ENCODE measurements around the gene ZNF670. TPM values are rescaled to one million over a fixed set of nuclear protein-coding genes. Genes with fewer than 3 reads are reported as not detected.

The ZNF670 gene
- total and polyA plus RNA-seq, 9 of the 15 experiments (the other 6 are each of a cell fraction or from before 2014, with no cell fraction given): 7.1 to 23.4 (median 11.8) TPM

GRCh38 chr1:247111700-247112478 is 33.3 kb upstream of the ZNF670 start:
- Histone ChIP-seq H3K4me2 (ENCODE audit: insufficient read depth, low read length) (peak overlapping the region; percentile 84), H3K9me3 (replicated peaks; ENCODE audit: control insufficient read depth, insufficient read depth, low read depth, low read length) (peaks cover 5% of the 10 kb centered on the region), H3K4me3 (peak overlapping the region; percentile 68), H3K27me3 (ENCODE audit: control insufficient read depth in 2 of 2, insufficient read depth in 2 of 2, low read length in 2 of 2) (no peaks in the 10 kb centered on the region), H3K4me1 (replicated peaks in 1 of 2; ENCODE audit: control insufficient read depth in 2 of 2, insufficient read depth in 2 of 2, low read length in 2 of 2) (peaks cover 4 to 34% of the 10 kb centered on the region in 2 experiments), H3K9me1 (ENCODE audit: control insufficient read depth, insufficient read depth, low read length) (no peaks in the 10 kb centered on the region), H4K20me1 (replicated peaks; ENCODE audit: control insufficient read depth, insufficient read depth, low read length) (no peaks in the 10 kb centered on the region), H3K79me2 (ENCODE audit: control insufficient read depth, insufficient read depth, low read length) (no peaks in the 10 kb centered on the region; the same call in 2 of the 3 replicates), H3K9ac (ENCODE audit: insufficient read depth in 1 of 2, low read depth in 2 of 2, low read length in 2 of 2) (peak overlapping the region; percentile 72 to 94), H3K36me3 (ENCODE audit: control insufficient read depth, insufficient read depth, low read length) (no peaks in the 10 kb centered on the region), H2AFZ (ENCODE audit: low read depth, low read length) (peak overlapping the region; percentile 100), H3K27ac (ENCODE audit: extremely low read depth, low read depth, low read length) (peak overlapping the region; percentile 82)
- POLR2A ChIA-PET: interaction anchor here (0.9 to 1.8 kb wide), 3 partner anchors 13 to 219 kb away, joined by 3 to 8 read pairs (median 7); partner anchors contain the start of gene ZNF670
- in situ Hi-C loops (cut with MboI): no loop called here
- intact Hi-C loops (cut with micrococcal nuclease): loop anchor here (5.0 kb wide), 1 partner anchor 100 kb away; no protein-coding TSS in a partner anchor
- FAIRE-seq (peak; percentile 52), DNase-seq (ENCODE audit: extremely low read depth in 1 of 4, low spot score in 3 of 4) (peak; percentile 83 to 85 (median 84)), ATAC-seq (peak; percentile 95)
- WGBS (ENCODE audit: insufficient coverage, low coverage, missing lambda C conversion rate): 10% methylated on average over 52 of the region's 78 CpGs
- TSS peak; percentile 44 for BruUV-seq (replicated peaks)
- CTCF ChIA-PET (ENCODE audit: low intra/inter-chr PET ratio): interaction anchor here (0.6 kb wide), 1 partner anchor 1956 kb away, joined by 3 read pairs; no protein-coding TSS in a partner anchor
- TF ChIP-seq RCOR1 (IDR thresholded peaks at IDR 0.05; ENCODE audit: borderline replicate concordance in 1 of 2, low read depth in 2 of 2, low read length in 2 of 2): peak in 1 of 2 experiments; percentile 39; a peak in 2 of 4 replicates
- TF ChIP-seq NFRKB (IDR thresholded peaks at IDR 0.05; ENCODE audit: low read depth): peak; percentile 61; the same call in 1 of the 2 replicates
- peak; percentile 32; the same call in 1 of the 2 replicates for TF ChIP-seq TOE1 (IDR thresholded peaks at IDR 0.05; ENCODE audit: borderline replicate concordance)
- TF ChIP-seq TOE1 (CRISPR knock-in tag; IDR thresholded peaks at IDR 0.05; ENCODE audit: borderline replicate concordance, low read depth): no peak
- TF ChIP-seq DNMT1 (IDR thresholded peaks at IDR 0.05): no peak
- TF ChIP-seq DACH1 (IDR thresholded peaks at IDR 0.05; ENCODE audit: partially characterized antibody): no peak
- peak; percentile 76; the same call in 1 of the 2 replicates for TF ChIP-seq PHF8 (IDR thresholded peaks at IDR 0.05; ENCODE audit: borderline replicate concordance, low read length)
- no peak for TF ChIP-seq NR2C2 (CRISPR knock-in tag; IDR thresholded peaks at IDR 0.05)
- TF ChIP-seq NR2C2 (tag; IDR thresholded peaks at IDR 0.05): peak; percentile 44; the same call in 1 of the 2 replicates
- TF ChIP-seq SMARCA5 (IDR thresholded peaks at IDR 0.05): 0 out of 2 replicates have a peak, but pooled peaks have one; percentile 25
- peak; percentile 47 to 81 for TF ChIP-seq NONO (IDR thresholded peaks at IDR 0.05; ENCODE audit: low read depth in 2 of 2, low read length in 1 of 2)
- TF ChIP-seq ARID4B (CRISPR knock-in tag; IDR thresholded peaks at IDR 0.05): peak; percentile 62; the same call in 1 of the 2 replicates
- no peak for TF ChIP-seq ZNF584 (CRISPR knock-in tag; IDR thresholded peaks at IDR 0.05; ENCODE audit: low read depth)
- peak; percentile 74; the same call in 1 of the 2 replicates for TF ChIP-seq MTA3 (IDR thresholded peaks at IDR 0.05; ENCODE audit: borderline replicate concordance)
- TF ChIP-seq SNRNP70 (optimal IDR thresholded peaks at IDR 0.05; ENCODE audit: low read depth, low read length): no peak
- no peak for TF ChIP-seq TAF9B (IDR thresholded peaks at IDR 0.05; ENCODE audit: partially characterized antibody)

Data from K562 (cell line).